ENCODE data around the gene IGHMBP2. TPM values are rescaled to one million over a fixed set of nuclear protein-coding genes. Genes with fewer than 3 reads are reported as not detected.

IGHMBP2 gene
- total and polyA plus RNA-seq, 2 donors from 2014 or later: 8.8 to 19.6 TPM

DNA sequence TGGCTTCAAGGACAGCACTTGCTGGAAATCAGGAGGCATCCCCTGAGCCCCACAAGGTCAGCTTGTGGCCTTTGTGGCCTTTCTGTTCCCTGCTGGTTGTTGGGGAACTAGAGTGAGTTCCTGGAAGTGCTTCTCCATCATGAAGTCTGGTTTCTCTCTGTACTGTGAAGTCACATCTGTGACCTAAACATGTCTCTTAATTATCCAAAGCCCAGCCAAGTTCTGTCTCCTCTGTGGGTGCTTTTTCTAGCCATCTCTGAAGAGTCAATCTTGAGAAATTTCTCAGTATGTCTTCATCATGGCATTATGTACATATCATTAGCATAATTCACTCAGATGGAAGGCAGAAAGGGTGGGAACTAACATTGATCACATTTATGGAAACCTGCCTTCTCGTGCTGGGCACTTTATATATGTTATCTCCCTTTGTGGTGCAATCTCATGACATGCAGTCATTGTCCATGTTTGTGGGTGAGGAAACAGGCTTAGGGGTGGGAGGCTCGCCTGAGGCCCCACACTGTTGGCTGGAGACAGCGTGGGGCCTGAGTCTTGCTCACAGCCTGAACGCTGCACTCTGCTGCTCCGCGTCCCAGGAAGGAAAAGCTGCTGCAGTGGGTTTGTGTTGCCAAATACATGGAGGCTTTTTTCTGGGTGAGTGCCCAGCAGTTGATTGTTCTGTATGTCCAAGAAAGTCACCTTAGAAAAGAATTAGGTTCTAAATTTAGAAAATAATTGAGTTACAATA is 24.6 kb downstream of the IGHMBP2 start:
- FAIRE-seq (no peak), DNase-seq (peak in 1 of 5 donors; percentile 25)
- H3K27me3 ChIP-seq (ENCODE audit: control insufficient read depth, insufficient read depth, low read length): no peaks in the 10 kb centered on the region
- intact Hi-C loops (cut with DNase I): no loop called here
- H3K4me1 ChIP-seq (ENCODE audit: control insufficient read depth in 2 of 3, insufficient read depth in 2 of 3, low read depth in 1 of 3, low read length in 3 of 3): no peaks in the 10 kb centered on the region
- no peak overlapping the region for H3K9ac ChIP-seq (ENCODE audit: low read length in 3 of 3)
- TF ChIP-seq, protein P1, sequence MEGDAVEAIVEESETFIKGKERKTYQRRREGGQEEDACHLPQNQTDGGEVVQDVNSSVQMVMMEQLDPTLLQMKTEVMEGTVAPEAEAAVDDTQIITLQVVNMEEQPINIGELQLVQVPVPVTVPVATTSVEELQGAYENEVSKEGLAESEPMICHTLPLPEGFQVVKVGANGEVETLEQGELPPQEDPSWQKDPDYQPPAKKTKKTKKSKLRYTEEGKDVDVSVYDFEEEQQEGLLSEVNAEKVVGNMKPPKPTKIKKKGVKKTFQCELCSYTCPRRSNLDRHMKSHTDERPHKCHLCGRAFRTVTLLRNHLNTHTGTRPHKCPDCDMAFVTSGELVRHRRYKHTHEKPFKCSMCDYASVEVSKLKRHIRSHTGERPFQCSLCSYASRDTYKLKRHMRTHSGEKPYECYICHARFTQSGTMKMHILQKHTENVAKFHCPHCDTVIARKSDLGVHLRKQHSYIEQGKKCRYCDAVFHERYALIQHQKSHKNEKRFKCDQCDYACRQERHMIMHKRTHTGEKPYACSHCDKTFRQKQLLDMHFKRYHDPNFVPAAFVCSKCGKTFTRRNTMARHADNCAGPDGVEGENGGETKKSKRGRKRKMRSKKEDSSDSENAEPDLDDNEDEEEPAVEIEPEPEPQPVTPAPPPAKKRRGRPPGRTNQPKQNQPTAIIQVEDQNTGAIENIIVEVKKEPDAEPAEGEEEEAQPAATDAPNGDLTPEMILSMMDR (IDR thresholded peaks at IDR 0.05; ENCODE audit: borderline replicate concordance, extremely low read depth, insufficient read depth): no peak
- peaks cover 0 to 11% (median 4%) of the 10 kb centered on the region in 3 donors for H3K9me3 ChIP-seq (ENCODE audit: control insufficient read depth in 2 of 3, insufficient read depth in 1 of 3, low read length in 3 of 3)
- peaks cover 5 to 33% (median 10%) of the 10 kb centered on the region in 3 donors for H3K36me3 ChIP-seq (ENCODE audit: control insufficient read depth in 2 of 3, insufficient read depth in 3 of 3, low read length in 3 of 3)
- no peak overlapping the region for H3K4me3 ChIP-seq (ENCODE audit: low read length in 3 of 3)
- no peak overlapping the region for H3K27ac ChIP-seq (ENCODE audit: low read depth in 2 of 2, low read length in 2 of 2)

DNA sequence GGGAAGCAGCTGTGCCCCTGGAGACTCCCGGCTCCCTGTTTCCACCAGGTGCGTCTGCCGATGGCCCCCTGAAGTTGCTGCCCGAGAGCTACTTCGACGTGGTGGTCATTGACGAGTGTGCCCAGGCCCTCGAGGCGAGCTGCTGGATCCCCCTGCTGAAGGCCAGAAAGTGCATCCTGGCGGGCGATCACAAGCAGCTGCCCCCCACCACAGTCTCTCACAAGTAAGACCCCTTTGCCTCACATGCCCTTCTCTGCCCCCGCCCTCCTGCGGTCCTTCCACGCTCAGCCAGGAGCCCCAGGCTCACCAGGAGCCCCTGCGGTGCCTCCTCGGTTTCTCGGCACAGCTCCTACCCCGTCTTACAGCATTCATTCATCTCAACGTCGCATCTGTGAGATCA is 25.4 kb downstream of the IGHMBP2 start:
- peak in 1 of 5 donors; percentile 70 for DNase-seq
- intact Hi-C loops (cut with DNase I): no loop called here
- Histone ChIP-seq H3K36me3 (ENCODE audit: control insufficient read depth in 2 of 3, insufficient read depth in 3 of 3, low read length in 3 of 3) (peaks cover 4 to 28% (median 10%) of the 10 kb centered on the region in 3 donors), H3K4me3 (ENCODE audit: low read length in 3 of 3) (no peak overlapping the region), H3K9me3 (ENCODE audit: control insufficient read depth in 2 of 3, insufficient read depth in 1 of 3, low read length in 3 of 3) (peaks cover 0 to 11% (median 4%) of the 10 kb centered on the region in 3 donors), H3K9ac (ENCODE audit: low read length in 3 of 3) (no peak overlapping the region), H3K4me1 (ENCODE audit: control insufficient read depth in 2 of 3, insufficient read depth in 2 of 3, low read depth in 1 of 3, low read length in 3 of 3) (no peaks in the 10 kb centered on the region), H3K27ac (ENCODE audit: low read depth in 2 of 2, low read length in 2 of 2) (no peak overlapping the region), H3K27me3 (ENCODE audit: control insufficient read depth, insufficient read depth, low read length) (no peaks in the 10 kb centered on the region)
- TF ChIP-seq, protein P1 (IDR thresholded peaks at IDR 0.05; ENCODE audit: borderline replicate concordance, extremely low read depth, insufficient read depth): no peak
- no peak for FAIRE-seq

DNA sequence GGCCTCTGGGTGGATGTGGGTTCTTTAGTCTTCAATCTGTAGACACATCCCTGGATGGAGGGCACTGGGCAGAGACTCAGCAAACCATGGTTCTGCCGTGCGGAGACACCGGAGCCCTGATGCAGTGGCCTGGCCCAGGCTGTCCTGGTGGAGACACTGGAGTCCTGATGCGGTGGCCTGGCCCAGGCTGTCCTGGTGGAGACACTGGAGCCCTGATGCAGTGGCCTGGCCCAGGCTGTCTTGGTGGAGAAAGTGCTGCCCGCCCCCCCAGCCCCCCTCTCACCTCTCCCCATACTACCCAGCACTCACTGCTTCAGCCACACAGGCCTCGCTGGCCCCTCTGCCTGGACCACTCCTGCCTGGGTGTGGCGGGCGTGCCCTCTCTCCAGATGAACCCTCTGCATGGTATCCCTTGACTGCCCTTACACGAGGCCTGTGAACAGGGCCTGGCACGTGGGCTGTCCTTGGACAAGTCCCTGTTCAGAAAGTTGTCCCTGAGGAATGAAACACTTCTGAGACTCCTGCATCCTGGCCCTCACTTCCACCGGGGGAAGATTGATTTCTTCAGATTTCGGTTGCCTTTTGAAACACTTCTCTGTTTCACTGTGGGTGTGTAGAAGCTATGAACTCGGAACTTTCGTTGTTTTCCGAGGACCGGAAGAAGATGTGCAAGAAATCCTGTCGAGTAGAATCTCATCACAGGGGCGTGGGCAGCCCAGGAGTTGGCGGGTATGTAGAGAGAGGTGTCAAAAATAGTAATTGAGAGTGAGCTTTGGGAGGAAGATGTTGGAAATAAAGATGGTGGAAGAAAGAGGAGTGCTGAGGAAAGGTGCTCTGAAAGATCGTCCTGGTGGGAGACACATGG is 26.2 kb downstream of the IGHMBP2 start:
- no peak overlapping the region for H3K9ac ChIP-seq (ENCODE audit: low read length in 3 of 3)
- H3K36me3 ChIP-seq (ENCODE audit: control insufficient read depth in 2 of 3, insufficient read depth in 3 of 3, low read length in 3 of 3): peaks cover 0 to 24% (median 6%) of the 10 kb centered on the region in 3 donors
- no peak overlapping the region for H3K27ac ChIP-seq (ENCODE audit: low read depth in 2 of 2, low read length in 2 of 2)
- H3K9me3 ChIP-seq (ENCODE audit: control insufficient read depth in 2 of 3, insufficient read depth in 1 of 3, low read length in 3 of 3): peaks cover 0 to 11% (median 4%) of the 10 kb centered on the region in 3 donors
- FAIRE-seq (no peak), DNase-seq (peak in 1 of 5 donors; percentile 41)
- H3K4me3 ChIP-seq (ENCODE audit: low read length in 3 of 3): no peak overlapping the region
- H3K27me3 ChIP-seq (ENCODE audit: control insufficient read depth, insufficient read depth, low read length): no peaks in the 10 kb centered on the region
- H3K4me1 ChIP-seq (ENCODE audit: control insufficient read depth in 2 of 3, insufficient read depth in 2 of 3, low read depth in 1 of 3, low read length in 3 of 3): no peaks in the 10 kb centered on the region
- TF ChIP-seq, protein P1 (IDR thresholded peaks at IDR 0.05; ENCODE audit: borderline replicate concordance, extremely low read depth, insufficient read depth): no peak
- intact Hi-C loops (cut with DNase I): no loop called here
